Measurements from ENCODE around the gene TFEC. TPM values are rescaled to one million over a fixed set of nuclear protein-coding genes. Genes with fewer than 3 reads are reported as not detected.
A peak's percentile ranks its signal among the peaks of the same experiment; 100 is the strongest.
"Not testable (repeated sequence)": the region's sequence is repeated elsewhere in the genome, so short reads cannot be mapped to it uniquely, and the experiment has no call there.

TFEC gene
- total RNA-seq, 1 donor from 2014 or later = 2.0 TPM

GRCh38 chr7:115987486-115987885 is 43.1 kb downstream of the TFEC start:
- no peak for DNase-seq

GRCh38 chr7:115984105-115984504 is 46.5 kb downstream of the TFEC start:
- no peak for DNase-seq

- no peak for DNase-seq
These were observed 50.4 kb downstream of the TFEC start for GRCh38 chr7:115980159-115980558.

GRCh38 chr7:115976651-115977050 is 53.9 kb downstream of the TFEC start:
- DNase-seq = no peak

- DNase-seq = no peak
These were observed 54.8 kb downstream of the TFEC start for GRCh38 chr7:115975766-115976165.

GRCh38 chr7:115973406-115973805 is 57.2 kb downstream of the TFEC start:
- no peak for DNase-seq

GRCh38 chr7:115971506-115971905 is 59.1 kb downstream of the TFEC start:
- DNase-seq = peak; percentile 20

- no peak for DNase-seq
These were observed 62.0 kb downstream of the TFEC start for GRCh38 chr7:115968596-115968995.

GRCh38 chr7:115968171-115968570 is 62.4 kb downstream of the TFEC start:
- DNase-seq = no peak

GRCh38 chr7:115965796-115966475 is 64.6 kb downstream of the TFEC start:
- DNase-seq = no peak

GRCh38 chr7:115965236-115965635 is 65.3 kb downstream of the TFEC start:
- DNase-seq = no peak

- DNase-seq = no peak
These were observed 65.8 kb downstream of the TFEC start for GRCh38 chr7:115964799-115965198.

- no peak for DNase-seq
These were observed 68.2 kb downstream of the TFEC start for GRCh38 chr7:115962340-115962739.

GRCh38 chr7:115953592-115954255 is 76.8 kb downstream of the TFEC start:
- DNase-seq = no peak

GRCh38 chr7:115952832-115953231 is 77.7 kb downstream of the TFEC start:
- DNase-seq = no peak

- no peak for DNase-seq
These were observed 79.0 kb downstream of the TFEC start for GRCh38 chr7:115951547-115951946.

- peak; percentile 52 for DNase-seq
These were observed 88.8 kb downstream of the TFEC start for GRCh38 chr7:115941703-115942268.

GRCh38 chr7:115940460-115941060 is 90.0 kb downstream of the TFEC start:
- no peak for DNase-seq

- no peak for DNase-seq
These were observed 92.6 kb downstream of the TFEC start for GRCh38 chr7:115937960-115938359.

- DNase-seq = no peak
These were observed 97.1 kb downstream of the TFEC start for GRCh38 chr7:115933471-115933870.

- no peak for DNase-seq
These were observed 97.7 kb downstream of the TFEC start for GRCh38 chr7:115932880-115933279.

- DNase-seq = not testable (repeated sequence)
These were observed 100.4 kb downstream of the TFEC start for GRCh38 chr7:115930184-115930583.

- DNase-seq = not testable (repeated sequence)
These were observed 100.8 kb downstream of the TFEC start for GRCh38 chr7:115929736-115930135.

GRCh38 chr7:115924411-115924810 is 106.2 kb downstream of the TFEC start:
- peak; percentile 7 for DNase-seq
